Omental fat pad (tissue), 4 donors: ENCODE results near the gene PRKAG3. TPM values are rescaled to one million over a fixed set of nuclear protein-coding genes. Genes with fewer than 3 reads are reported as not detected.

Experiments
- ATAC-seq: fragments of 150-250 bp; one replicate; pipeline ENCODE4 v1.9.1; 2016; ENCODE audit warnings: mild to moderate bottlenecking, moderate library complexity; ENCODE audit not compliant: low FRiP score
- DNase-seq: peaks from one replicate; pipeline ENCODE4 v3.0.0-alpha.2; 2019; ENCODE audit warnings: low spot score
- CTCF ChIP-seq, 3 donors: fragments of 450-650 bp; IDR thresholded peaks; one replicate each; pipeline ENCODE4 v1.5.1; 2016 to 2017; ENCODE audit warnings: antibody characterized with exemption in 3 of 3, mild to moderate bottlenecking in 3 of 3, moderate library complexity in 2 of 3
- total RNA-seq, 4 donors: library from RNA; depleted of rRNA; stranded (reverse); fragments of >200 nt; gene quantifications; one replicate each; pipeline ENCODE4 v1.1.0, GENCODE V29; 2016

The PRKAG3 gene
- total RNA-seq, 4 donors from 2014 or later = not detected

- no peak for TF ChIP-seq CTCF (IDR thresholded peaks at IDR 0.05)
- DNase-seq (no peak), ATAC-seq (peak; percentile 9)
Measured at GRCh38 chr2:218814540-218815243, 16.9 kb downstream of the PRKAG3 start.

GRCh38 chr2:218813771-218814460 is 17.7 kb downstream of the PRKAG3 start:
- TF ChIP-seq CTCF (IDR thresholded peaks at IDR 0.05) = no peak
- DNase-seq (no peak), ATAC-seq (no peak)

GRCh38 chr2:218812861-218813260 is 18.7 kb downstream of the PRKAG3 start:
- no peak for DNase-seq
- ATAC-seq = no peak
- TF ChIP-seq CTCF (IDR thresholded peaks at IDR 0.05) = no peak

GRCh38 chr2:218812096-218812815 is 19.3 kb downstream of the PRKAG3 start:
- no peak for TF ChIP-seq CTCF (IDR thresholded peaks at IDR 0.05)
- DNase-seq (no peak), ATAC-seq (no peak)

GRCh38 chr2:218811382-218811781 is 20.2 kb downstream of the PRKAG3 start:
- DNase-seq (no peak), ATAC-seq (peak; percentile 22)
- TF ChIP-seq CTCF (IDR thresholded peaks at IDR 0.05) = no peak

- no peak for TF ChIP-seq CTCF (IDR thresholded peaks at IDR 0.05)
- ATAC-seq = no peak
- DNase-seq = no peak
Measured at GRCh38 chr2:218810256-218810655, 21.3 kb downstream of the PRKAG3 start.
